ENCODE data around the gene TMEM190.
A peak's percentile ranks its signal among the peaks of the same experiment; 100 is the strongest.
"Not testable (repeated sequence)": the region's sequence is repeated elsewhere in the genome, so short reads cannot be mapped to it uniquely, and the experiment has no call there.

TMEM190 gene

DNA sequence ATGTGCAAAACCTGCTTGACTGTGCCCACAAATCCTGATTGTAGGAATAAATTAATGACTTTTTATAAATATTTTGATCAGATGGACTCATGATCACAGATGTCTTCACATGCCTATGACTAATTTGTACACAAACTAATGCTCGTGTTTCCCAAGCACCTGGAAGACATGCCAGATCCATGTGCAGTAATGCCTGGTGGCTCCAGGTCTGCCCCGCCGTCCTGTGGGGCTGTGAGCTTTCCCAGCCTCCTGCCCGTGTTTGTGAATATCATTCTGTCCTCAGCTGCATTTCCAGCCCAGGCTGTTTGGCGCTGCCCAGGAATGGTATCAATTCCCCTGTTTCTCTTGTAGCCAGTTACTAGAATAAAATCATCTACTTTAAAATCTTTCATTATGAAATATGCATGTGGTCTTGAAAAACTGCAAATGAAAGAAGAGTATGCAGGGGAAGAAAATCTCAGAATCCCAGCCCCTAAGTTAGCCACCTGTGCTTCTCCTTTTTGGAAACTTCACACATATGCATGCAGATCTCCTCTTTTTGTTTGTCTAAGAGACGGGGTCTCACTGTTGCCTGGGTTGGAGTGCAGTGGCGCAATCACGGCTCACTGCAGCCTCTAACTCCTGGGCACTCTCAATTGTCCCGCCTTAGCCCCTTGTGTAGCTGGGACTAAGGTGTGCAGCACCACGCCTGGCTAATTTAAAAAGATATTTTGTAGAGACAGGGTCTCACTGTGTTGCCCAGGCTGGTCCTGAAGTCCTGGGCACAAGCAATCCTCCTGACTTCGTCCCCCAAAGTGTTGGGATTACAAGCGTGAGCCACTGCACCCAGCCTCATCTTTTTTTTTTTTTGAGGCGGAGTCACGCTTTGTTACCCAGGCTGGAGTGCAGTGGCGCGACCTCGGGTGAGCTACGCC is 15.3 kb downstream of the TMEM190 start:
- no peak for DNase-seq

DNA sequence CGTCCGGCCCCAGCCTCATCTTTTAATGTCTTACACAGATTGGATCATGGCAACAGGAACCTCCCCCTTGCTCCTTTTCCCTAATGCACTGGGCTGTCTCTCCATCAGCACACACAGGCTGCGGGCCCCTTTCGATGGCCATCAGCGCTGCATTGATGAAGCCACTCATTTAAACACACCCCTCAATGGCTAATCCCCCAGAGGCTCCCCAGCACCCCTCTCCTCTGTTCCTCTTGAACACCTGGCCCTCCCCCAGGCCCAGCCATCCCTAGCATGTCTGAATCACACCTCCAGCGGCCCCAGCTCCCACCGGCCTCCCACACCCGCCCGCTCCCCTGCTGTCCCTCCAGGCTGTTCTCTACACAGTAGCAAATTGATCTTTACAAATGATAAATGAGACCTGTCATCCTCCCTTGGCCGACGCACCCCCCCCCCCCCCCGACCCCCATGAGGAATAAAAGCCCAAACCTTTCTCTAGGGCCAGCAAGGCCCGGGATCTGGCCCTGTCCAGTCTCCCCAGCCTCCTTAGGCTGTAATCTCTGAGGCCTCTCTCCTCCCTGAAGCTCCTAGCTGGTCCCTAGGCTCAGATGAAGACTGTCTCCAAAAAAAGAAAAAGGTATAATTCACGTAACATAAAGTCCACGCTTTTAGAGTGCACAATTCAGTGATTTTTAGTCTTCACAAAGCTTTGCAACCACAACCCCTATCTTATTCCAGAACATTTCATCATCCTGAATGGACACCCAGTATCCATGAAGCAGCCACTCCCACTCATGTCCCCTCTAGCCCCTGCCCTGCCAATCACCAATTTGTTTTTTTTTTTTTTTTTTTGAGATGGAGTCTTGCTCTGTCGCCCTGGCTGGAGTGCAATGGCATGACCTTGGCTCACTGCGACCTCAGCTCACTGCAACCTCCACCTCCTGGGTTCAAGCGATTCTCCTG is 16.5 kb downstream of the TMEM190 start:
- no peak for DNase-seq

DNA sequence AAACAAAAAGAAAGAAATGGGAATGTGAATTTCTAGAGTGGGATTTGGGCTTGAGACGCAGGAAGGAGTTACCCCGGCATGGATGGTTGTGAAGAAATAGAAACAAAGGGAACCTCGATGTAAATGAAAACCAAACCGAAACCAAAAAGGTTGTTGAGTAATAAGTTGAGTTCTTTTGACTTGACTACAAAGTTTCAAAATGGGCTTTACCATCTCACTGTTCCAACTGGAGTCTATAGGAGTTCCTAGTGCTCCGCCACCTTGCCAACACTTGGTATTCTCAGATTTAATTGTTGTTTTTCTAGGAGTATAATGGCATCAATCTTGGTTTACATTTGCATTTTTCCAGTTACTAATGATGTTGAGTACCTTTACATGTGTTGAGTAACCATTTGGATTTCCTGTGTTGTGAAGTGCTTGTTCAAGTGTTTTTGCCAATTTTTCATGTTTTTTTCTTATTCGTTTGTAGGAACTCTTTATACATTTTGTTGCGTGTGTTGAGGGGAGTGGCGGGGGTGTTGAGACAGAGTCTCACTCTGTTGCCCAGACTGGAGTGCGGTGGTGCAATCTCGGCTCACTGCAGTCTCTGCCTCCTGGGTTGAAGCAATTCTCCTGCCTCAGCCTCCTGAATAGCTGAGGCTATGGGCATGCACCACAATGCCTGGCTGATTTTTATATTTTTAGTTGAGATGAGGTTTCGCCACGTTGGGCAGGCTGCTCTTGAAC is 21.7 kb downstream of the TMEM190 start:
- no peak for DNase-seq

DNA sequence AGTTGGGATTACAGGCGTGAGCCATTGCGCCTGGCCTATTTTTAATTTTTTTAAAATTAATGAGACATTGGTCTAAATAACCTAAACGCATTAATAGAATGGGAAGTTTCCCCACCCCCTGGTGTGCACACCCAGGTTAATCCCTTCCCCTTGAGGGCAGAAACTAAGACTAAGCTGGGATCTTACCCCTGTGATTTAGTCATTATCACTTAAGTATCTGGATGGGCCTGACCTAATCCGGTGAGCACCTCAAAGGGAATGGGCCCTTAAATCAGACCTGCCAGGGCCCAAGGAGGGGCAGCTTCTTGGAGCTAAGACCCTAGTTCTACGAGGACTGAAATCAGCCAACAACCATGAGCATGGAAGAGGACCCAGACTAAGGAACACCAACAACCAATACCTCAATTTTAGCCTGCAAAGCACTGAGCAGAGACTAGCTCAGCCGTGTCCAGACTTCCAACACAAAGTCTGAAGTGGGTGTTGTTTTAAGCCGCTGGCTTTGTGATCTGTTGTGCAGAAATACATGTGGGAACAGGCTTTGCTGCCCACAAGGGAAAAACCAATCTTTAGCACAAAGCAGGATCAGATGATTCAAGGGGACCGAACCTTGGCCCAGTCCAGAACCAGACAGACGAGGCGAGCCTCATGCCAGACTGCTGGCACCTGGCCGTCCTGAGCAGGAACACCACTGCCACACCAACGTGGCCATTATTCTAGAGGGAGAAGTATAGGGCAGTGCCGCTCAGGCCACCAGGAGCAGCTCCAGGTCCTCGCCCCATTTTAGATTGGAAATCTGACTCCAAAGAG is 23.9 kb downstream of the TMEM190 start:
- DNase-seq, result no peak

DNA sequence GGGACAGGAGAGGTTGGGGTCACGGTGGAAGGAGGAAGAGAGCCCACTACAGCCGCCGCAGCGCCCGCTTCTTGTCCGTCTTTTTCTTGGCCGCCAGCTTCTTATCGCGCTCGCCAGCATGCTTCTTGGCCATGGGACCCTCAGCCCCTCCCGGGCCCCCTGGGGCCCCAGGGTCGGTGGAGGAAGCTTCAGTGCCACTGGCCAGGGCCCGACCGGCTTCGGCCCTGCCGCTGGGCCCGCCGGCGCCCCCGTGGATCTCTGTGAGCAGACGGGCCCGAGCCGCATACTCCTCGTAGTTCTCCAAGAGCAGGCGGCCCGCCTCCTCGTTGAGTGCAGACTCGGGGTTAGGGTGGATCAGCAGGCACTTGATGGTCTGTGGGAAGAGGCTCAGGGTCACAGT is 24.8 kb downstream of the TMEM190 start:
- DNase-seq, result not testable (repeated sequence)

DNA sequence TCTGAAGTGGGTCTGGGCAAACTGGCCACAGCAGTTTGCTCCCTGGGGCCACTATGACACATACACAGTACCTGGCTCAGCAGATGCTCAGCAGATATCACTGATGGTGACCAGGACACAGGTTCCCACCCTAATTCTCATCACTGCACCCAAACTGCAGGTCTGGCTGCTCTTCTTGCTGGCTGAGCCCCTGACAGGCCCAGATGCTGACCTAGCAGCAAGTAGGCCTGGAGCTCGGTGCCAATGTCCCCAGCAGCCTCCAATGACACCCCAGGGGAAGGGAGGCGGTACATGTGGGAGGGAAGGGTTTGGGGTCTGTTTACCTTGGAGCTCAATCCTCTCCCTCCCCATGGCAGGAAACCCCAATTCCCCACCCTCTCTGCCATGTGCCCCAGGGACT is 25.9 kb downstream of the TMEM190 start:
- no peak for DNase-seq

GRCh38 chr19:55405638-55406037 is 29.0 kb downstream of the TMEM190 start:
- no peak for DNase-seq

- DNase-seq, result no peak
These were observed 29.6 kb downstream of the TMEM190 start for GRCh38 chr19:55406091-55406825.

- DNase-seq, result no peak
These were observed 30.4 kb downstream of the TMEM190 start for GRCh38 chr19:55406826-55407549.

DNA sequence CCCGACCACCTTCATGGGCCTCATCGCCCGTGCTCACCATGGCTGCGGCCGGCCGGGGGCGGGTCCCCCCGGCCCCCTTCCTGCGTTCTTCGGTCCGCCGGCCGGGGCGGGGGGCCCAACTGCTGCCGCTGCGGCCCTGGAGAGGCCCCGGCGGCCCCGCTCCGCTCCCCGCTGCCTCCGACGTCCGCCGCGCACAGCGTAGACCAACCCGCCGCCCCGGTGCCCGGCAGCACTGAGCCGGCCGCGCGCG is 30.8 kb downstream of the TMEM190 start, which contains the start of gene UBE2S:
UBE2S (minus strand) TSS at position 239 of the 250 bp plus-strand sequence; CDS start at position 40, 199 bp downstream.
- DNase-seq, result not testable (repeated sequence)

DNA sequence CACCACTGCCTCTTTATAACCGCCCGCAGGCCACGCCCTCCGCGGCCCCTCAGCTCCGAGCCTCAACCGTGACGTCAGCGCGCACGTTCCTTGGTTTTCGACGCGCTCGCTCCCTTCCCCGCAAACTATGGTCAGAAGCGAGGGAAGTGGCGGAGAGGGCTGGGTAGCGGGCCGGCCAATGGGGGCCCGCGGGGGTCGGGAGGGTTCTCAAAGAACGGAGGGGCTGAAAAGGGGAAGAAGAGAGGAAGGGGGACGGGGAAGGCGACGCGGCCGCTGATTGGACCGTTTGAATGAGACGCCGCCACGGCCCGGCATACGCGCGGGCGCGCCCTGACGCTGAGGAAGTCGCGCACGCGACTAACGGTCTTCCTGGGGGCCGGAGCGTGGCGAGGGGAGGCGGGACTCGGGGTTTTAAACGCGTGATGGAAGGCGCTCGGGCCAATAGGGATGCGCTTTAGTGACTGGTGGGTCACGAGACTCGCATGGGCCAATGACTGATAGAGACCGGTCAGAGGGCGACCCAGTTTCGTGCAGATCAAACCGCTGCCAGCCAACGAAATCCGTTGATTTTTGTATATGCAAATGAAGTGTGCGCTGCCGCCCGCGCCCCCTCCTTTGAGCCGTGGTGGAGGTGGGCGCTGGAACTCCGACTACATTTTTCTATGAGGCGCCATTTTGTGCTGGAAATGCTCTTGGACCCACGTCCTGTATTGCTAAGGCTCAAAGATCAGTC is 31.3 kb downstream of the TMEM190 start:
- peak; percentile 97 for DNase-seq

GRCh38 chr19:55408533-55408872 is 31.9 kb downstream of the TMEM190 start:
- no peak for DNase-seq

- DNase-seq, result not testable (repeated sequence)
These were observed 32.6 kb downstream of the TMEM190 start for GRCh38 chr19:55409179-55409578.

- DNase-seq, result no peak
These were observed 33.5 kb downstream of the TMEM190 start for GRCh38 chr19:55410168-55410567.

GRCh38 chr19:55418185-55418584 is 41.6 kb downstream of the TMEM190 start:
- peak; percentile 43 for DNase-seq

DNA sequence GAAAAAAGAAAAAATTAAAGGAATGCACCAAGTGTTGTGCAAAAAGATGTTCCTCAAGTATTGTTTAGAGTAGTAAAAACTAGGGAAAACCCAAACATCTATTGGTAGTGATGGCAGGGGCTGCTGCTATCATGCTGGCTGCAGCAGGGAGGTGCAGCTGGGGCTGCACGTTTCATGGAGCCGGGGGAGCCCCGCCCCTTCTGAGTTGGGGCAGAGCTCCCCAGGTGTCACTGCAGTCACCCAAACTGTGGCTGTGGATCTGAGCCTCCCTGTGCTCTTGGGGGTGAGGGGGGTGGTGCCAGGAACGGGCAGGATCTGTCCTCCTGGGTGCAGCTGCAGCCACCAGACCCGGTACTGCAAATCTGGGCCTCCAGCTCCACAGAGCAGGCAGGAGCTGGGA is 42.5 kb downstream of the TMEM190 start:
- no peak for DNase-seq

- DNase-seq, result no peak
These were observed 43.1 kb downstream of the TMEM190 start for GRCh38 chr19:55419624-55420236.

GRCh38 chr19:55421281-55421680 is 44.7 kb downstream of the TMEM190 start:
- not testable (repeated sequence) for DNase-seq

DNA sequence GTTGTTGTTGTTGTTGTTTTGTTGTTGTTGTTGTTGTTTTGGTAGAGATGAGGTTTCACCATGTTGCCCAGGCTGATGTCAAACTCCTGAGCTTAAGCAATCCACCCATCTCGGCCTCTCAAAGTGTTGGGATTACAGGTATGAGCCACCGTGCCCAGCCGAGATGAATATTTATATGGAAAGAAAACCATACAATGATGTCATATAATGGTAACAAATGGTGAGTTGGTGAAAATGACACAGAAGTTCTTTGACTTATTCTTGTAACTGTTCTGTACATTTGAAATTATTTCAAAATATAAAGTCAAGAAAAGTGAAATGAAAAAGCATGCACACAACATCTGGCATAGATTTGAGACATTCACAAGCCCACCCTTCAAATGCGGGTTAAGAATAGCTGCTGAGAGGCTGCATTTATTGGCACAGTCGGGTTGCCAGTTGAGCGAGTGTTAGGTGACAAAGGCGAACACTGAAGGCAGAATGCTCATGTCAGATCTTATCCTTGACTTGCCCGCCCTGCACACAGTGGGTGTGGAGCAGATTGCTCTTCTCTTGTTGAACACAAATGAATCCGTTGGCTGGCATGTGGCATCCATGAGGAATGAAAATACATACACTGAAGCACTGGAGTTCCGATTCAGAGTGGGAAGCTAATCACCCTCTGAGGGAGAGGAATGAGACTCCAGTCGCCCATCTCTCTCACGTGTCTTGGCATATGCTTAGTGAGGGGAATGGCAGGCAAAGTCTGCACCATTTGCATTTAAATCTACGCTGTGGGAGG is 46.8 kb downstream of the TMEM190 start:
- no peak for DNase-seq

All from NCI-H1092 treated with DMSO at 0.1 percent for 48 hours (cell line).